ENCODE data around the gene NRIP2. TPM values are rescaled to one million over a fixed set of nuclear protein-coding genes. Genes with fewer than 3 reads are reported as not detected.

The NRIP2 gene
- total RNA-seq, 2 donors from 2014 or later, result 4.9 to 8.1 TPM

GRCh38 chr12:2826036-2826435 is 8.8 kb downstream of the NRIP2 start:
- Histone ChIP-seq H3K9me3 (no peaks in the 10 kb centered on the region), H3K36me3 (peaks cover 57% of the 10 kb centered on the region), H3K4me3 (no peak overlapping the region), H3K27me3 (replicated peaks; ENCODE audit: insufficient read depth) (no peaks in the 10 kb centered on the region), H3K4me1 (ENCODE audit: control insufficient read depth in 1 of 2, low read depth in 2 of 2) (no peaks in the 10 kb centered on the region), H3K27ac (no peak overlapping the region)
- ATAC-seq (ENCODE audit: insufficient number of reproducible peaks, low FRiP score, low read depth) (no peak), DNase-seq (ENCODE audit: low spot score) (no peak)
- no peak for TF ChIP-seq CTCF (IDR thresholded peaks at IDR 0.05)

- ATAC-seq (ENCODE audit: insufficient number of reproducible peaks, low FRiP score, low read depth) (no peak), DNase-seq (ENCODE audit: low spot score) (no peak)
- H3K36me3 ChIP-seq, result peaks cover 62% of the 10 kb centered on the region
- H3K27ac ChIP-seq, result no peak overlapping the region
- no peaks in the 10 kb centered on the region for H3K4me1 ChIP-seq (ENCODE audit: control insufficient read depth in 1 of 2, low read depth in 2 of 2)
- H3K9me3 ChIP-seq, result no peaks in the 10 kb centered on the region
- H3K4me3 ChIP-seq, result no peak overlapping the region
- no peaks in the 10 kb centered on the region for H3K27me3 ChIP-seq (replicated peaks; ENCODE audit: insufficient read depth)
- TF ChIP-seq CTCF (IDR thresholded peaks at IDR 0.05), result no peak
Measured at GRCh38 chr12:2825132-2825531, 9.7 kb downstream of the NRIP2 start.

GRCh38 chr12:2824541-2824940 is 10.3 kb downstream of the NRIP2 start:
- TF ChIP-seq CTCF (IDR thresholded peaks at IDR 0.05), result no peak
- H3K4me3 ChIP-seq, result no peak overlapping the region
- DNase-seq (ENCODE audit: low spot score) (no peak), ATAC-seq (ENCODE audit: insufficient number of reproducible peaks, low FRiP score, low read depth) (no peak)
- peaks cover 67% of the 10 kb centered on the region for H3K36me3 ChIP-seq
- H3K4me1 ChIP-seq (ENCODE audit: control insufficient read depth in 1 of 2, low read depth in 2 of 2), result no peaks in the 10 kb centered on the region
- H3K9me3 ChIP-seq, result no peaks in the 10 kb centered on the region
- no peak overlapping the region for H3K27ac ChIP-seq
- H3K27me3 ChIP-seq (replicated peaks; ENCODE audit: insufficient read depth), result no peaks in the 10 kb centered on the region

GRCh38 chr12:2823483-2823882 is 11.4 kb downstream of the NRIP2 start:
- ATAC-seq (ENCODE audit: insufficient number of reproducible peaks, low FRiP score, low read depth), result no peak
- no peak overlapping the region for H3K27ac ChIP-seq
- peaks cover 72% of the 10 kb centered on the region for H3K36me3 ChIP-seq

GRCh38 chr12:2820432-2820831 is 14.4 kb downstream of the NRIP2 start:
- Histone ChIP-seq H3K9me3 (no peaks in the 10 kb centered on the region), H3K27ac (no peak overlapping the region), H3K4me1 (ENCODE audit: control insufficient read depth in 1 of 2, low read depth in 2 of 2) (no peaks in the 10 kb centered on the region), H3K36me3 (peaks cover 75% of the 10 kb centered on the region), H3K27me3 (replicated peaks; ENCODE audit: insufficient read depth) (no peaks in the 10 kb centered on the region), H3K4me3 (no peak overlapping the region)
- TF ChIP-seq CTCF (IDR thresholded peaks at IDR 0.05), result no peak
- ATAC-seq (ENCODE audit: insufficient number of reproducible peaks, low FRiP score, low read depth), result no peak
- DNase-seq (ENCODE audit: low spot score), result no peak

More at GRCh38 chr12:2823483-2823882, 11.4 kb downstream of the NRIP2 start:
- Histone ChIP-seq H3K4me3 (no peak overlapping the region), H3K9me3 (no peaks in the 10 kb centered on the region), H3K27me3 (replicated peaks; ENCODE audit: insufficient read depth) (no peaks in the 10 kb centered on the region), H3K4me1 (ENCODE audit: control insufficient read depth in 1 of 2, low read depth in 2 of 2) (no peaks in the 10 kb centered on the region)
- no peak for DNase-seq (ENCODE audit: low spot score)
- no peak for TF ChIP-seq CTCF (IDR thresholded peaks at IDR 0.05)

Measured in thoracic aorta (tissue), 2 donors.